HepG2 (cell line): ENCODE measurements around the gene U2AF1L4. TPM values are rescaled to one million over a fixed set of nuclear protein-coding genes. Genes with fewer than 3 reads are reported as not detected.

Source experiments
- MAFK ChIP-seq, 2 experiments: IDR thresholded peaks in 1 of 2; conservative IDR thresholded peaks in 1 of 2; 2 replicates each; pipeline ENCODE4 v1.6.1; 2011; ENCODE audit warnings: improper control_type of control experiment in 2 of 2, low read length in 2 of 2
- MXI1 ChIP-seq: IDR thresholded peaks from 3 replicates; pipeline ENCODE4 v1.6.1; 2012; ENCODE audit warnings: low read depth, low read length, inconsistent platforms, borderline replicate concordance
- PATZ1 ChIP-seq: sonication (generic); formaldehyde crosslinking; IDR thresholded peaks from 2 replicates; pipeline ENCODE4 v1.4.0; 2020; ENCODE audit warnings: missing genetic modification reagents
- PCBP2 ChIP-seq: fragments of 200-400 bp; formaldehyde crosslinking; optimal IDR thresholded peaks from 2 replicates; pipeline ENCODE3; 2018; ENCODE audit warnings: low read length, low read depth; ENCODE audit not compliant: poor library complexity, severe bottlenecking
- PHF8 ChIP-seq: sonication (generic); formaldehyde crosslinking; IDR thresholded peaks from 2 replicates; pipeline ENCODE4 v1.5.0; 2020; ENCODE audit warnings: missing genetic modification reagents
- PRDM4 ChIP-seq: sonication (generic); formaldehyde crosslinking; IDR thresholded peaks from 2 replicates; pipeline ENCODE4 v1.9.0; 2021; ENCODE audit warnings: missing genetic modification reagents, borderline replicate concordance
- TFAP4 ChIP-seq: sonication (generic); IDR thresholded peaks from 2 replicates; pipeline ENCODE4 v1.6.1; 2016; ENCODE audit warnings: low read depth, borderline replicate concordance
- TFE3 ChIP-seq: IDR thresholded peaks from 2 replicates; pipeline ENCODE4 v1.6.1; 2016
- ZBTB42 ChIP-seq: sonication (generic); formaldehyde crosslinking; IDR thresholded peaks from 2 replicates; pipeline ENCODE4 v1.5.0; 2020; ENCODE audit warnings: mild to moderate bottlenecking, missing genetic modification reagents
- ZNF143 ChIP-seq: sonication (generic); formaldehyde crosslinking; IDR thresholded peaks from 2 replicates; pipeline ENCODE4 v1.4.0; 2020; ENCODE audit warnings: missing genetic modification reagents
- ZNF318 ChIP-seq: sonication (generic); formaldehyde crosslinking; IDR thresholded peaks from 2 replicates; pipeline ENCODE4 v1.4.0; 2020; ENCODE audit warnings: mild to moderate bottlenecking, missing genetic modification reagents
- ZNF510 ChIP-seq: sonication (generic); formaldehyde crosslinking; IDR thresholded peaks from 2 replicates; pipeline ENCODE4 v1.4.0; 2020; ENCODE audit warnings: low read depth, mild to moderate bottlenecking, missing genetic modification reagents
- ZSCAN12 ChIP-seq: sonication (generic); formaldehyde crosslinking; IDR thresholded peaks from 2 replicates; pipeline ENCODE4 v1.9.0; 2021; ENCODE audit warnings: mild to moderate bottlenecking, missing genetic modification reagents
- polyA plus RNA-seq, 8 experiments: library from polyadenylated mRNA; depleted of rRNA in 3 of 8; stranded (reverse) in 7 of 8; unstranded in 1 of 8; fragments of >200 nt; fragmentation: Illumina TruSeq in 4 of 8; extraction: Trizol in 4 of 8; gene quantifications; 2 replicates each; pipeline versions ENCODE4 v1.2.1 to v1.2.3, GENCODE V29; 2011 to 2016; ENCODE audit warnings: low read depth in 4 of 8, missing spikeins in 1 of 8, mixed read lengths in 1 of 8; ENCODE audit not compliant: insufficient read depth in 1 of 8
- total RNA-seq, 5 experiments: library from RNA; depleted of rRNA; stranded (reverse); fragments of >200 nt; fragmentation: Illumina TruSeq; extraction: Trizol; gene quantifications; 2 replicates each; pipeline ENCODE4 v1.2.3, GENCODE V29; 2016; ENCODE audit warnings: low read depth in 1 of 5

Gene U2AF1L4
- total and polyA plus RNA-seq, 2 of the 13 experiments (the other 11 are each of a cell fraction or from before 2014, with no cell fraction given): 7.9 to 15.4 TPM

DNA sequence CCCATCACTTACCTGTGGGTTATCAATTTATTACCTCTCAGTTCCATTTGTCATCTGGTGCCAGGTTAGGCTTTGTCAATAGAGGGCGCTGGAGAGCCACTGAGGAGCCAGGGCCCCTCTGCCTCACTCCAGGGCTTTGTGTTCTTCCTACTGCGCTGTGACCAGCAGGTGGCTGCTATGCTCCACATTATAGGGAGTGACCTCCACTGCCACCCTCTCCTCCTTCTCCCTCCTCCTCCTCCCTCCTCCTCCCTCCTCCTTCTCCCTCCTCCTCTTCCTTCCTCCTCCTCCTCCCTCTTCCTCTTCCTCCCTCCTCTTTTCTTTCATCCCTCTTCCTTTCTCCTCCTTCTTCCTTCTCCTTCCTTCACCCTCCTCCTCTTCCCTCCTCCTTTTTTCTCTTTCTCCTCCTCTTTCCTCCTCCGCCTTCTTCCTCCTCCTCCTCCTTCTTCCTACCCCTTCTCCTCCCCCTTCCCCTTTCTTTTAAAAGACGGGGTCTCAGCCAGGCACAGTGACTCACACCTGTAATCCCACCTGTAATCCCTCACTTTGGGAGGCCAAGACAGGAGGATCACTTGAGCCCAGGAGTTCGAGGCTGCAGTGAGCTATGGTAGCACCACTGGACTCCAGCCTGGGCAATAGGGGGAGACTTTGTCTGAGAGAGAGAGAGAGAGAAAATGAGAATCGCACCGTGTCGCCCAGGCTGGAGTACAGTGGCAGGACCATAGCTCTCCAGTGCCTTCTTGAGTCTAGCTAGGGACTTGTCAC, 51.2 kb downstream of the U2AF1L4 start (continued):
- no peak for TF ChIP-seq TFE3 (CRISPR knock-in tag)
- TF ChIP-seq MAFK (conservative IDR thresholded peaks at IDR 0.05 in 1 of 2, IDR thresholded peaks at IDR 0.05 in 1 of 2; ENCODE audit: low read length in 2 of 2): no peak
- TF ChIP-seq ZBTB42: no peak
- peak; percentile 31; the same call in 1 of the 3 replicates for TF ChIP-seq MXI1
- TF ChIP-seq PATZ1 (CRISPR knock-in tag): no peak
- no peak for TF ChIP-seq ZSCAN12 (CRISPR knock-in tag)
- peak; percentile 89 for TF ChIP-seq PCBP2
- TF ChIP-seq TFAP4: peak; percentile 37; the same call in 1 of the 2 replicates
- no peak for TF ChIP-seq PRDM4 (CRISPR knock-in tag)
- TF ChIP-seq ZNF510 (CRISPR knock-in tag): no peak
- no peak for TF ChIP-seq ZNF318 (CRISPR knock-in tag)
- no peak for TF ChIP-seq PHF8 (CRISPR knock-in tag)
- peak; percentile 53; the same call in 1 of the 2 replicates for TF ChIP-seq ZNF143 (CRISPR knock-in tag)
